ENCODE results near the gene PNPT1.

Gene PNPT1

DNA sequence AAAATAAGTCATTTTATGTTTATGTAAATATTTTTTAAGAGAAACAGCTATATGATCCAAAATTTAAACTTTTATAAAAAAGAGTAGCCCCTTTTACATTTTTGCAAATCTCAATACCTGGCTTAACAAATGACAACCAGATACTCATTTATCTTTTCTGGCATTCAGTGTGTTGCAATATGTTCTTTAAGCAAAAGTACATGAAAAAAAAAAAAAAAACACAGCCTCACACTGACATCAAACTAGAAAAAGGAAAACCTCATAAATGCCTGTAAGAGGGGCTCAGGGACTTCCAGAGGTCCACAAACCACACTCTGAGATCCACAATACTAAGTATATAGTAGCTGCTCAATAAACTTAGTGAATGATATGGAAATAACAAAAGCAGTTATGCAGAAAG is 98.1 kb downstream of the PNPT1 start:
- Histone ChIP-seq H3K4me2 (ENCODE audit: low read length) (no peak overlapping the region), H4K20me1 (ENCODE audit: control insufficient read depth, insufficient read depth, low read depth, low read length) (no peaks in the 10 kb centered on the region), H3K27ac (ENCODE audit: low read depth, low read length) (no peak overlapping the region), H3K36me3 (ENCODE audit: control insufficient read depth, low read length) (peaks cover 61% of the 10 kb centered on the region), H3K4me3 (ENCODE audit: low read length) (no peak overlapping the region), H3K27me3 (ENCODE audit: control insufficient read depth, low read length) (no peaks in the 10 kb centered on the region), H3F3A (ENCODE audit: control insufficient read depth, insufficient read depth) (peaks cover 5% of the 10 kb centered on the region; the same call in 1 of the 2 replicates), H3K4me1 (ENCODE audit: control insufficient read depth, low read length) (no peaks in the 10 kb centered on the region), H3K9me2 (replicated peaks; ENCODE audit: control insufficient read depth, low read length) (no peaks in the 10 kb centered on the region), H3K9me3 (ENCODE audit: control insufficient read depth, insufficient read depth, low read length) (no peaks in the 10 kb centered on the region), H3K79me2 (ENCODE audit: control insufficient read depth, low read length) (peaks cover 68% of the 10 kb centered on the region)
- TF ChIP-seq, protein P1, sequence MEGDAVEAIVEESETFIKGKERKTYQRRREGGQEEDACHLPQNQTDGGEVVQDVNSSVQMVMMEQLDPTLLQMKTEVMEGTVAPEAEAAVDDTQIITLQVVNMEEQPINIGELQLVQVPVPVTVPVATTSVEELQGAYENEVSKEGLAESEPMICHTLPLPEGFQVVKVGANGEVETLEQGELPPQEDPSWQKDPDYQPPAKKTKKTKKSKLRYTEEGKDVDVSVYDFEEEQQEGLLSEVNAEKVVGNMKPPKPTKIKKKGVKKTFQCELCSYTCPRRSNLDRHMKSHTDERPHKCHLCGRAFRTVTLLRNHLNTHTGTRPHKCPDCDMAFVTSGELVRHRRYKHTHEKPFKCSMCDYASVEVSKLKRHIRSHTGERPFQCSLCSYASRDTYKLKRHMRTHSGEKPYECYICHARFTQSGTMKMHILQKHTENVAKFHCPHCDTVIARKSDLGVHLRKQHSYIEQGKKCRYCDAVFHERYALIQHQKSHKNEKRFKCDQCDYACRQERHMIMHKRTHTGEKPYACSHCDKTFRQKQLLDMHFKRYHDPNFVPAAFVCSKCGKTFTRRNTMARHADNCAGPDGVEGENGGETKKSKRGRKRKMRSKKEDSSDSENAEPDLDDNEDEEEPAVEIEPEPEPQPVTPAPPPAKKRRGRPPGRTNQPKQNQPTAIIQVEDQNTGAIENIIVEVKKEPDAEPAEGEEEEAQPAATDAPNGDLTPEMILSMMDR (IDR thresholded peaks at IDR 0.05; ENCODE audit: low read depth, low read length, poor library complexity, severe bottlenecking): no peak
- no peak for TF ChIP-seq EZH2phosphoT487 (IDR thresholded peaks at IDR 0.05; ENCODE audit: borderline replicate concordance, low read length)

DNA sequence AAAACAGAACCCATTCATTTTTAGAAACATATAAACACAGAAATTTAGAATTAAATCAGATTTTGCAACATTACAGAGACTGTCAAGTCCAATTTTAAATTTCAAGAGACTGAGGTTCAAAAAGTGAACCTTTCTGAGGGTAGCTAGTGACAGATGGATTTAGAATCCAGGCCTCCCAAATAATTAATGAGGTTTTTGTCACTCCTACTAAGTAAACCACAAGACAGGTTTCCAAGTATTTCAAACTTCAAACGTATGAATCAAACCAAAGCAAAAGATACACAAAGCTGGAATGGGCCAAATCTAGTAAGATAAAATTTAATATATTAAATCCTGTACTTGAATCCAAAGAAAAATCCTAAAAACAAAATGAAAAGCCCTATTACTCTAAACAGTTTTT is 101.5 kb downstream of the PNPT1 start:
- Histone ChIP-seq H3K4me1 (ENCODE audit: control insufficient read depth, low read length) (no peaks in the 10 kb centered on the region), H3K4me3 (ENCODE audit: low read length) (no peak overlapping the region), H3K36me3 (ENCODE audit: control insufficient read depth, low read length) (peaks cover 65% of the 10 kb centered on the region), H3K9me3 (ENCODE audit: control insufficient read depth, insufficient read depth, low read length) (no peaks in the 10 kb centered on the region), H4K20me1 (ENCODE audit: control insufficient read depth, insufficient read depth, low read depth, low read length) (no peaks in the 10 kb centered on the region), H3K4me2 (ENCODE audit: low read length) (no peak overlapping the region), H3K27me3 (ENCODE audit: control insufficient read depth, low read length) (no peaks in the 10 kb centered on the region), H3K79me2 (ENCODE audit: control insufficient read depth, low read length) (peaks cover 56% of the 10 kb centered on the region), H3K9me2 (replicated peaks; ENCODE audit: control insufficient read depth, low read length) (no peaks in the 10 kb centered on the region), H3K27ac (ENCODE audit: low read depth, low read length) (no peak overlapping the region), H3F3A (ENCODE audit: control insufficient read depth, insufficient read depth) (peaks cover 5% of the 10 kb centered on the region; the same call in 1 of the 2 replicates)
- TF ChIP-seq, protein P1 (IDR thresholded peaks at IDR 0.05; ENCODE audit: low read depth, low read length, poor library complexity, severe bottlenecking): no peak
- no peak for TF ChIP-seq EZH2phosphoT487 (IDR thresholded peaks at IDR 0.05; ENCODE audit: borderline replicate concordance, low read length)

DNA sequence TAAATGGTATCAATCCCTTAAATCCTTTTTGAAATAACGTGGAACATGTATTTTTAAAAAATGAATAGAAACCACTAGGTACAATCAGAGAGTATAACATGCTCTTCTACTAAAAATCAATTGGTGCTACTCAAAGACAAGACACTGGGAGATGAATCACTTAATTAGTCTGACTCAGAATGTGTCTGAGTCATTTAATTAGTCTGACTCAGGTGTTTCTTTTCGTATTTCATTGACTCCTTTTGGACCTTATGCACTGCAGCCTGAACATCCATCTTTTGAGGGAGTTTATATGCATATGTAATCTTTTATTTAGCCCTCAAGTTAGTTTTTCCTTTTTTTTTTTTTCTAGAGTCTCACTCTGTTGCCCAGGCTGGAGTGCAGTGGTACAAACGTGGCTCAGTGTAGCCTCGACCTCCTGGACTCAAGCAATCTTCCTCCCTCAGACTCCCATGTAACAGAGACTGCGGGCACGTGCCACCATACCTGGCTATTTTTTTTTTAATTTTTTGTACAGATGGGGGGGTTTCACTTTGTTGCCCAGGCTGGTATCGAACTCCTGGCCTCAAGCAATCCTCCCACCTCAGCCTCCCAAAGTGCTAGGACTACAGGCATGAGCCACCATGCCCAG is 102.7 kb downstream of the PNPT1 start:
- H4K20me1 ChIP-seq (ENCODE audit: control insufficient read depth, insufficient read depth, low read depth, low read length): no peaks in the 10 kb centered on the region
- no peak overlapping the region for H3K4me3 ChIP-seq (ENCODE audit: low read length)
- H3K79me2 ChIP-seq (ENCODE audit: control insufficient read depth, low read length): peaks cover 51% of the 10 kb centered on the region
- no peak overlapping the region for H3K4me2 ChIP-seq (ENCODE audit: low read length)
- H3K4me1 ChIP-seq (ENCODE audit: control insufficient read depth, low read length): no peaks in the 10 kb centered on the region
- peaks cover 61% of the 10 kb centered on the region for H3K36me3 ChIP-seq (ENCODE audit: control insufficient read depth, low read length)
- H3K9me3 ChIP-seq (ENCODE audit: control insufficient read depth, insufficient read depth, low read length): no peaks in the 10 kb centered on the region
- TF ChIP-seq EZH2phosphoT487 (IDR thresholded peaks at IDR 0.05; ENCODE audit: borderline replicate concordance, low read length): no peak
- TF ChIP-seq, protein P1 (IDR thresholded peaks at IDR 0.05; ENCODE audit: low read depth, low read length, poor library complexity, severe bottlenecking): no peak
- no peak overlapping the region for H3K27ac ChIP-seq (ENCODE audit: low read depth, low read length)
- H3F3A ChIP-seq (ENCODE audit: control insufficient read depth, insufficient read depth): peaks cover 5% of the 10 kb centered on the region; the same call in 1 of the 2 replicates
- H3K9me2 ChIP-seq (replicated peaks; ENCODE audit: control insufficient read depth, low read length): no peaks in the 10 kb centered on the region
- no peaks in the 10 kb centered on the region for H3K27me3 ChIP-seq (ENCODE audit: control insufficient read depth, low read length)

Data from DOHH2 (cell line).